Hepatocyte (in vitro differentiated cells): ENCODE measurements around the gene SLC35F6. TPM values are rescaled to one million over a fixed set of nuclear protein-coding genes. Genes with fewer than 3 reads are reported as not detected.
"Not testable (repeated sequence)": the region's sequence is repeated elsewhere in the genome, so short reads cannot be mapped to it uniquely, and the experiment has no call there.

ENCODE experiments used
- DNase-seq: peaks from one replicate; pipeline ENCODE4 v3.0.0-alpha.2; 2016; ENCODE audit warnings: low spot score
- H2AFZ ChIP-seq: fragments of 200-600 bp; sonication (generic); 2 replicates; pipeline ENCODE4 v1.6.0; 2016; ENCODE audit warnings: antibody characterized with exemption, mild to moderate bottlenecking
- H3K27ac ChIP-seq: fragments of 200-600 bp; sonication (generic); 2 replicates; pipeline ENCODE4 v1.5.1; 2016; ENCODE audit warnings: mild to moderate bottlenecking
- H3K27me3 ChIP-seq: fragments of 200-600 bp; sonication (generic); 2 replicates; pipeline ENCODE4 v1.6.1; 2016
- H3K36me3 ChIP-seq: fragments of 200-600 bp; sonication (generic); replicated peaks from 2 replicates; pipeline ENCODE4 v1.5.1; 2016; ENCODE audit warnings: low read depth; ENCODE audit not compliant: insufficient read depth
- H3K4me1 ChIP-seq: fragments of 200-600 bp; sonication (generic); 2 replicates; pipeline ENCODE4 v1.5.1; 2016; ENCODE audit warnings: mild to moderate bottlenecking, moderate library complexity; ENCODE audit not compliant: insufficient read depth
- H3K4me2 ChIP-seq: fragments of 200-600 bp; sonication (generic); 2 replicates; pipeline ENCODE4 v1.6.0; 2016
- H3K4me3 ChIP-seq: fragments of 200-600 bp; sonication (generic); 2 replicates; pipeline ENCODE4 v1.5.1; 2016; ENCODE audit warnings: mild to moderate bottlenecking
- H3K79me2 ChIP-seq: fragments of 200-600 bp; sonication (generic); 2 replicates; pipeline ENCODE4 v1.6.0; 2017; ENCODE audit warnings: mild to moderate bottlenecking
- H3K9me2 ChIP-seq: fragments of 200-600 bp; sonication (generic); replicated peaks from 2 replicates; pipeline ENCODE4 v1.6.0; 2017; ENCODE audit warnings: mild to moderate bottlenecking; ENCODE audit not compliant: insufficient read depth
- H3K9me3 ChIP-seq: fragments of 200-600 bp; sonication (generic); 2 replicates; pipeline ENCODE4 v1.5.1; 2016; ENCODE audit warnings: low read depth, mild to moderate bottlenecking
- H4K20me1 ChIP-seq: fragments of 200-600 bp; sonication (generic); 2 replicates; pipeline ENCODE4 v1.6.0; 2016; ENCODE audit warnings: mild to moderate bottlenecking; ENCODE audit not compliant: insufficient read depth, poor library complexity, severe bottlenecking
- EZH2 ChIP-seq: fragments of 200-600 bp; sonication (generic); IDR thresholded peaks from 2 replicates; pipeline ENCODE4 v1.6.1; 2016; ENCODE audit warnings: antibody characterized with exemption, mild to moderate bottlenecking, borderline replicate concordance
- EZH2phosphoT487 ChIP-seq: fragments of 200-600 bp; sonication (generic); IDR thresholded peaks from one replicate; pipeline ENCODE4 v1.6.1; 2018; ENCODE audit warnings: antibody characterized with exemption, mild to moderate bottlenecking, low read depth, moderate library complexity; ENCODE audit not compliant: unreplicated experiment, severe bottlenecking
- WGBS: methylation state at CpG from one replicate; pipeline ENCODE4 v1.1.6; 2016; ENCODE audit warnings: low lambda C conversion rate; ENCODE audit errors: missing lambda C conversion rate; 5-methylcytosine and 5-hydroxymethylcytosine counted together
- polyA plus RNA-seq: library from polyadenylated mRNA; unstranded; fragments of >200 nt; fragmentation: Nextera tagmentation; extraction: Ambion mirVana; gene quantifications from 2 replicates; pipeline ENCODE4 v1.2.1, GENCODE V29; 2016
- total RNA-seq: library from RNA; depleted of rRNA; stranded (reverse); fragments of >200 nt; gene quantifications from 2 replicates; pipeline ENCODE4 v1.2.3, GENCODE V29; 2014
- TF ChIP-seq, protein P1 (sequence below): fragments of 200-600 bp; sonication (generic); IDR thresholded peaks from 2 replicates; pipeline ENCODE4 v1.5.1; 2016; ENCODE audit warnings: antibody characterized with exemption, mild to moderate bottlenecking; ENCODE audit not compliant: poor library complexity

Gene SLC35F6
- total and polyA plus RNA-seq, 2 experiments from 2014 or later, result 16.6 to 30.2 TPM

DNA sequence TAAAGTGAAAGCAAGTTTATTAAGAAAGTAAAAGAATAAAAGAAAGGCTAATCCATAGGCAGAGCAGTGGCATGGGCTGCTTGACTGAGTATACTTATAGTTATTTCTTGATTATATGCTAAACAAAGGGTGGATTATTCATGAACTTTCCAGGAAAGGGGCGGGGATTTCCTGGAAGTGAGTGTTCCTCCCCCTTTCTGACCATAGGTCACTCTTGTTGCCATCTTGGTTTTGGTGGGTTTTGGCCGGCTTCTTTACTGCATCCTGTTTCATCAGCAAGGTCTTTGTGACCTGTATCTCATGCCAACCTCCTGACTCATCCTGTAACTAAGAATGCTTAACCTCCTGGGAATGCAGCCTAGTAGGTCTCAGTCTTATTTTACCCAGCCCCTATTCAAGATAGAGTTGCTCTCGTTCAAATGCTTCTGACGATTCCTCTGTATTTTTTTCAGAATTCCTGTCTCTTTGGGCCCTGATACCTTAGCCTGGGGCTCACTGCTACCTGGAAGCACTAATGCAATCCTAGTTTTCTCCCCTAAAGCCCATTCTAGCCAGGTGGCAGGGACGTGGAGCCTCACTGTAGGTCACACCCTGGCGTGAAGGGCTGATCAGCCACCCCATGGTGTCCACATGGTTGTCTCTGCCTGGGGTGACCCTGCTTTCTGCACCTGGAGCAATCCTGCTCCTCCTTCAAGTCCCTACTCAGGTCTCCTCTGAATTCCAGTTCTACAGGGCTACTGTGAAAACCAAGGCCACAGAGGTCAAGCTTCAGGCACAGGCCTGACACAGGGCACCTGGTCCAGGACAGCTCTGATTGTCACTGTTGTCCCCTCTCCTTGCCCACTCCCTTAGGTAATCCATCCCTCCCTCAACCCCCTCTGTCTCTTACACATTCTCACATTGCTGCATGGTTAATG, 6.0 kb upstream of the SLC35F6 start:
- Histone ChIP-seq H4K20me1 (no peaks in the 10 kb centered on the region), H3K9me3 (no peaks in the 10 kb centered on the region), H3K9me2 (no peaks in the 10 kb centered on the region), H3K27me3 (no peaks in the 10 kb centered on the region), H3K4me1 (peaks cover 9% of the 10 kb centered on the region), H3K4me3 (no peak overlapping the region), H3K36me3 (no peaks in the 10 kb centered on the region), H3K79me2 (no peaks in the 10 kb centered on the region), H3K27ac (peak overlapping the region; percentile 86), H3K4me2 (peak overlapping the region; percentile 13), H2AFZ (no peak overlapping the region)
- peak; percentile 77 for DNase-seq
- TF ChIP-seq EZH2phosphoT487 (no peak), EZH2 (no peak)
- TF ChIP-seq, protein P1, sequence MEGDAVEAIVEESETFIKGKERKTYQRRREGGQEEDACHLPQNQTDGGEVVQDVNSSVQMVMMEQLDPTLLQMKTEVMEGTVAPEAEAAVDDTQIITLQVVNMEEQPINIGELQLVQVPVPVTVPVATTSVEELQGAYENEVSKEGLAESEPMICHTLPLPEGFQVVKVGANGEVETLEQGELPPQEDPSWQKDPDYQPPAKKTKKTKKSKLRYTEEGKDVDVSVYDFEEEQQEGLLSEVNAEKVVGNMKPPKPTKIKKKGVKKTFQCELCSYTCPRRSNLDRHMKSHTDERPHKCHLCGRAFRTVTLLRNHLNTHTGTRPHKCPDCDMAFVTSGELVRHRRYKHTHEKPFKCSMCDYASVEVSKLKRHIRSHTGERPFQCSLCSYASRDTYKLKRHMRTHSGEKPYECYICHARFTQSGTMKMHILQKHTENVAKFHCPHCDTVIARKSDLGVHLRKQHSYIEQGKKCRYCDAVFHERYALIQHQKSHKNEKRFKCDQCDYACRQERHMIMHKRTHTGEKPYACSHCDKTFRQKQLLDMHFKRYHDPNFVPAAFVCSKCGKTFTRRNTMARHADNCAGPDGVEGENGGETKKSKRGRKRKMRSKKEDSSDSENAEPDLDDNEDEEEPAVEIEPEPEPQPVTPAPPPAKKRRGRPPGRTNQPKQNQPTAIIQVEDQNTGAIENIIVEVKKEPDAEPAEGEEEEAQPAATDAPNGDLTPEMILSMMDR, result no peak
- 48% methylated on average over 6 of the region's 6 CpGs for WGBS

DNA sequence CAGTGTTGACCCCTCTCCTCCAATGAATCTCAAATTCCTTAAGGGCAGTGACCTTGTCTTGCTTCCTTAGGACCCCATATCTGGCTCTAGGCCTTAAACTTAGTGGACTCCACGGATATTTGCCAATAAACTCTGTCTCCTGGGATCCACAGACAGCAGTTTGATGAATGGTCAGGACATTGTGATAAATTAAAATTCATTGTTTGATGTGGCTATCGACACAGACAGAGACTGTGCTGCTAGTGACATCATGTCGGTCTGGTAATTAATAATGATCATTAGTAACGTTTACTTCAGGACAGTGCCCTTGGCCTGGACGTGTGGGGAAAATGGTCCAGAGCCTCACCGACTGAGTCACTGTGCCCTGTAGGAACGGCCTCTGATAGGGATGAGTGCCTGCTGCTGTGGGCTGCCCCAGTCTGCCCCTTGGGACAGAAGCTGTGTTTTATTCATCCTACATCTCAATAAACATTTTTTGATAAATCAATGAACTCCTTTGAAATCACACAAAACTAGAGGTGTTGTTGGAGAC, 5.2 kb upstream of the SLC35F6 start:
- no peak for DNase-seq
- WGBS, result 71% methylated on average over 7 of the region's 7 CpGs
- Histone ChIP-seq H3K4me1 (peaks cover 9% of the 10 kb centered on the region), H3K9me3 (no peaks in the 10 kb centered on the region), H3K4me3 (no peak overlapping the region), H3K79me2 (peaks cover 4% of the 10 kb centered on the region), H3K27me3 (no peaks in the 10 kb centered on the region), H4K20me1 (no peaks in the 10 kb centered on the region), H2AFZ (no peak overlapping the region), H3K9me2 (no peaks in the 10 kb centered on the region), H3K36me3 (no peaks in the 10 kb centered on the region), H3K4me2 (peak overlapping the region; percentile 13), H3K27ac (peak overlapping the region; percentile 86)
- no peak for TF ChIP-seq EZH2phosphoT487
- TF ChIP-seq, protein P1, result no peak
- no peak for TF ChIP-seq EZH2

DNA sequence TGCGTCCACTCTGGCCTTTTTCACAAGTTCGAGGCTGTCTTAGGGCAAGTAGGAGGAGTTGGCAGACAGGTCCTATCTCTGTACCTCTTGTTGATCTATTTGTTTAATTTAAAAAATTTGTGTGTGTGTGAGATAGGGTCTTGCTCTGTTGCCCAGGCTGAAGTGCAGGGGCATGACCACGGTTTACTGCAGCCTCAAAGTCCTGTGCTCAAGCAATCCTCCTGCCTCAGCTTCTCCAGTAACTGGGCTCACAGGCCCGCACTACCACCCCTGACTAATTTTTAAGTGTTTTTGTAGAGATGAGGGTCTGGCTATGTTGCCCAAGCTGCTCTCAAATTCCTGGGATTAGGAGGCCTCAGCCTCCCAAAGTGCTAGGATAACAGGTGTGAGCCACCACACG, 4.2 kb upstream of the SLC35F6 start:
- H3K4me2 ChIP-seq, result no peak overlapping the region
- H3K27me3 ChIP-seq, result no peaks in the 10 kb centered on the region
- no peak overlapping the region for H2AFZ ChIP-seq
- H3K9me3 ChIP-seq, result no peaks in the 10 kb centered on the region
- peaks cover 11% of the 10 kb centered on the region for H3K4me1 ChIP-seq
- TF ChIP-seq EZH2 (no peak), EZH2phosphoT487 (no peak)
- TF ChIP-seq, protein P1, result no peak
- H3K27ac ChIP-seq, result no peak overlapping the region
- no peak for DNase-seq
- peaks cover 12% of the 10 kb centered on the region for H3K79me2 ChIP-seq
- no peaks in the 10 kb centered on the region for H4K20me1 ChIP-seq
- H3K36me3 ChIP-seq, result no peaks in the 10 kb centered on the region
- 93% methylated on average over 5 of the region's 5 CpGs for WGBS
- no peak overlapping the region for H3K4me3 ChIP-seq
- H3K9me2 ChIP-seq, result no peaks in the 10 kb centered on the region

DNA sequence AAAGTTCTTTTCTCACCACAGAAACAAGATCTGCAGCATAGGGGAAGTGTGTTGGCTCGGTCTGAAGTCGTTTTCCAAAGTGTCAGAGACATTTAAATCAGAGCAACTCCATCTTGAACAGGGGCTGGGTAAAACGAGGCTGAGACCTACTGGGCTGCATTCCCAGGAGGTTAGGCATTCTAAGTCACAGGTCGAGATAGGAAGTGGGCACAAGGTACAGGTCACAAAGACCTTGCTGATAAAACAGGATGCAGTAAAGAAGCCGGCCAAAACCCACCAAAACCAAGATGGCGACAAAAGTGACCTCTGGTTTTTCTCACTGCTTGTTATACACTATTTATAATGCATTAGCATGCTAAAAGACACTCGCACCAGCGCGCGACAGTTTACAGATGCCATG, 3.1 kb upstream of the SLC35F6 start:
- H3K27me3 ChIP-seq, H3K27ac ChIP-seq, H4K20me1 ChIP-seq, H3K36me3 ChIP-seq, H3K4me3 ChIP-seq, H3K9me3 ChIP-seq, H3K4me2 ChIP-seq, H3K9me2 ChIP-seq, DNase-seq, H2AFZ ChIP-seq: not testable (repeated sequence)
- Histone ChIP-seq H3K79me2 (peaks cover 24% of the 10 kb centered on the region), H3K4me1 (peaks cover 23% of the 10 kb centered on the region)
- 81% methylated on average over 10 of the region's 10 CpGs for WGBS
